ENCODE data around the gene ZNF174.
A peak's percentile ranks its signal among the peaks of the same experiment; 100 is the strongest.

The ZNF174 gene

GRCh38 chr16:3458852-3459361 lies 57.9 kb downstream of the ZNF174 start:
- TF ChIP-seq CTCF (conservative IDR thresholded peaks at IDR 0.05) = no peak
- H3K27ac ChIP-seq = peak overlapping the region; percentile 98

Measured in VCaP (cell line).